Medulla oblongata (tissue), 1 donor: ENCODE measurements around the gene TCEA3.
"Not testable (repeated sequence)": the region's sequence is repeated elsewhere in the genome, so short reads cannot be mapped to it uniquely, and the experiment has no call there.

Experiments
- DNase-seq: peaks from one replicate; pipeline ENCODE4 v3.0.0-alpha.2; 2015; ENCODE audit errors: extremely low spot score

TCEA3 gene

GRCh38 chr1:23392125-23392855, 32.3 kb downstream of the TCEA3 start:
- DNase-seq = no peak

- DNase-seq = no peak
Measured at GRCh38 chr1:23389837-23390321, 34.7 kb downstream of the TCEA3 start.

GRCh38 chr1:23387494-23387893, 37.1 kb downstream of the TCEA3 start:
- DNase-seq = no peak

GRCh38 chr1:23385119-23385621, 39.4 kb downstream of the TCEA3 start:
- DNase-seq = no peak

- no peak for DNase-seq
Measured at GRCh38 chr1:23384312-23385058, 40.1 kb downstream of the TCEA3 start.

- DNase-seq = no peak
Measured at GRCh38 chr1:23383577-23384311, 40.8 kb downstream of the TCEA3 start.

- DNase-seq = no peak
Measured at GRCh38 chr1:23381233-23381885, 43.2 kb downstream of the TCEA3 start.

- DNase-seq = no peak
Measured at GRCh38 chr1:23380719-23381118, 43.8 kb downstream of the TCEA3 start.

- not testable (repeated sequence) for DNase-seq
Measured at GRCh38 chr1:23380236-23380635, 44.3 kb downstream of the TCEA3 start.

- no peak for DNase-seq
Measured at GRCh38 chr1:23376890-23377811, 47.4 kb downstream of the TCEA3 start.

- DNase-seq = not testable (repeated sequence)
Measured at GRCh38 chr1:23374079-23374735, 50.3 kb downstream of the TCEA3 start.

- DNase-seq = no peak
Measured at GRCh38 chr1:23371987-23372880, 52.3 kb downstream of the TCEA3 start.

- no peak for DNase-seq
Measured at GRCh38 chr1:23370709-23371584, 53.6 kb downstream of the TCEA3 start.

- DNase-seq = no peak
Measured at GRCh38 chr1:23370330-23370708, 54.2 kb downstream of the TCEA3 start.

GRCh38 chr1:23369335-23370013, 55.1 kb downstream of the TCEA3 start, which contains the start of gene ZNF436:
Gene ZNF436, minus strand, starts transcription at chr1:23369836. Its CDS starts 1,831 bp downstream, at chr1:23368005.
- peak; percentile 86 for DNase-seq

- DNase-seq = peak; percentile 95
Measured at GRCh38 chr1:23368562-23369334, 55.8 kb downstream of the TCEA3 start.
